Islet precursor cell (in vitro differentiated cells): ENCODE data around the gene TMEM130.
"Not testable (repeated sequence)": the region's sequence is repeated elsewhere in the genome, so short reads cannot be mapped to it uniquely, and the experiment has no call there.

Experiments used
- DNase-seq: peaks from one replicate; pipeline ENCODE4 v3.0.0-alpha.2; 2018

TMEM130 gene

GRCh38 chr7:98875501-98875900 lies 5.7 kb upstream of the TMEM130 start:
- DNase-seq: peak; percentile 64

- DNase-seq: no peak
Observed at GRCh38 chr7:98874942-98875341, 5.1 kb upstream of the TMEM130 start.

DNA sequence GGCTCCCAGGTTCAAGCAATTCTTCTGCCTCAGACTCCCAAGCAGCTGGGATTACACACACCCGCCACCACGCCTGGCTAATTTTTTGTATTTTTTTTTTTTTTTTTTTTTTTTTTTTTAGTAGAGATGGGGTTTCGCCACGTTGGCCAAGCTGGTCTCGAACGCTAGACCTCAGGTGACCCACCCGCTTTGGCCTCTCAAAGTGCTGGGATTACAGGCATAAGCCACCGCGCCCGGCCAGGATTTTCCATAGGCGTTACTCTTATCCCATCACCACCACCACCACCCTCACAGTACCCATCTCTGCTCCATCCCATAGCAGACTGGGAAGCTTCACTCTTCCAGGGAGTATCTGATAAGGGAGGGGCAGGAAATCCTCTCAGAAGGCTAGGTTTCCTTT lies 3.8 kb upstream of the TMEM130 start:
- not testable (repeated sequence) for DNase-seq

DNA sequence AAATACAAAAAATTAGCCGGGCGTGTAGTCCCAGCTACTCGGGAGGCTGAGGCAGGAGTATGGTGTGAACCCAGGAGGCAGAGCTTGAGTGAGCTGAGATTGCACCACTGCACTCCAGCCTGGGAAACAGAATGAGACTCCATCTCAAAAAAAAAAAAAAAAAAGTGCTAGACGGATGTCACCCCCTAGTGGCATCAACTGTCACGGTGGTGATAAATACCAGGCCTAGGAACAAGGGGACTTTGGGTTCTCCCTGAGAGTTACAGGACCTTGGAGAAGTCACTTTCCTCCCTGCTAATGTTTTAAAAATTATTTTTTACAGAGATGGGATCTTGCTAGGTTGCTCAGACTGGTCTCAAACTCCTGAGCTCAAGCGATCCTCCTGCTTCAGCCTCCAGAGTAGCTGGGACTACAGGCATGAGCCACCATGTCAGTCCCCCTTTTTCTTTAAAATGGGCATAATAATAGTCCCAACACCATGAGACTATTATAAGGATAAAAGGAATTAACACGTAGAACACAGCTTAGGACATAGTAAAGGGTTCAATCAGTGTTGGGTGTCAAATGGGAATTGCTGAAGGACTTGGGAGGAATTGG lies 2.6 kb upstream of the TMEM130 start:
- no peak for DNase-seq

DNA sequence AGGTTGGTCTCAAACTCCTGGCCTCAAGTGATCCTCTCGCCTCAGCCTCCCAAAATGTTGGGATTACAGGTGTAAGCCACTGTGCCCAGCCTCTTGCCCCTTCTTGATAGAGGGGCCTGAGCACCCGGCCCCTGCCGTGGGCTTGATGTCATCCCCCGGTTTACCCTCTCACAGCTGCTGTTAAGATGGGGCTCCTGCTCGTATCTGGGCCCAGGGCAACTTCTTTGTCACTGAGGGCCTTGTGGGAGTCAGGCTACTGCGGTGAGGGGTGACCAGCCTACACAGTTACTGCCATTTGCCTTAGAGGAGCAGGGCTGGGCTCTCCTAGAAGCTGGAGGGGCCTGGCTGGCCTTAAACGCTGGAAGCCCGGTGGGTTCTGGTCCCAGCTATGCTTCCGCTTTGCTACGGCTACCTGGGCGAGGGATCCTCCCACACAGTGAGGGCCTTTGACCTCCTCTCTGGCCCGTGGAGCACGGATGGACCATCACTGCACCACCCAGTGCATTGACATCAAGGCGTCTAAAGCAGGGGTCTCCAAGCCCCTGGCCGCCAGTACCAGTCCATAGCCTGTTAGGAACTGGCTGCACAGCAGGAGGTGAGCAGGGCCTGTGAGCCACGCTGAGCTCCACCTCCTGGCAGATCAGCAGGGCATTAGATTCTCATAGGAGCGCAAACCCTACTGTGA lies 1.1 kb upstream of the TMEM130 start:
- peak; percentile 53 for DNase-seq

DNA sequence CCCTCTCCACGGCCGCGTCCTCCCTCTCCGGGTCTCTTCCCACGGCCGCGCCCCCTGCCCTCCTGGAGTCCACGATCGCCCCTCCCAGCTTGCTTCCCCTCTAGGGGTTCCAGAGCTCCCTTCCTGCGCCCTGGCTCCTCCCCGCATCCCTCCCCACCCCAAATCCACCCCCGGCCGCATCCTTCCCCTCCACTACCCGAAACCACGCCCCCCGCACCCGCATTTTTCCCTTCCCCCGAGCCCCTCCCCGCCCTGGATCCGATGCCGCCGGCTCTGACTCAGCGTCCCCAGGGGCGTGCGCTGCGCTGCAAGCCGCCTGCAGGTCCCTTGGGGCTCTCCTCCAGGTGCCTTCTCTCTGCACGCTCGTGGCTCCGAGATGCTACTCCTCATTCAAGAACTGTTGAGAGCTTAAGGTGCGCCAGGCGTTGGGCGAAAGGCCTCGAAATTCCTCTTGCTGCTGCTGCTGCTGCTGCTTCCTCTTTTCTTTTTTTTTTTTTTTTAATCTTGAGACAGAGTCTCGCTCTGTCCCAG lies 372 bp upstream of the TMEM130 start:
- peak; percentile 79 for DNase-seq

GRCh38 chr7:98869027-98869596 lies 702 bp downstream of the TMEM130 start:
- no peak for DNase-seq

- no peak for DNase-seq
Observed at GRCh38 chr7:98868450-98868849, 1.4 kb downstream of the TMEM130 start.

- DNase-seq: no peak
Observed at GRCh38 chr7:98866765-98867164, 3.0 kb downstream of the TMEM130 start.

DNA sequence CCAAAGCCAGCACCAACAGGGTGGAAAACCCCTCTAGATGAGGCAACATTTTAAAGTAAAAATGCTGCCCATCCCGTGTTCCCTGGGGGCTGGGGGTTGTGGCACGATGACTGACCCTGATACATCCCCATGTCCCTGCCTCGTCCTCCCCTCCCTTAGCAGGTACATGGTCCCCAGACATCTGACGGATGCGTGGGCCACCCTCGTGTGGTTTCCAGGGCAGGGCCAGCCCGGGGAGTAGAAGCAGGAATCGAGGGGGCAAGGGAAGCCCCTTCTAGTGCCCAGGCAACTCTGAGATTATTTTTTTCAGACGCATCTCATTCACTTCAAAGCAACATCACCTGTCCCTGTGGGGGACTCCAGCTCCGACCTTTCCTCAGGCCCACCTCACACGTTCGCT lies 3.5 kb downstream of the TMEM130 start:
- DNase-seq: no peak

GRCh38 chr7:98864731-98865453 lies 4.9 kb downstream of the TMEM130 start:
- DNase-seq: no peak

- DNase-seq: no peak
Observed at GRCh38 chr7:98863601-98864000, 6.2 kb downstream of the TMEM130 start.

- DNase-seq: no peak
Observed at GRCh38 chr7:98862716-98863420, 6.9 kb downstream of the TMEM130 start.

DNA sequence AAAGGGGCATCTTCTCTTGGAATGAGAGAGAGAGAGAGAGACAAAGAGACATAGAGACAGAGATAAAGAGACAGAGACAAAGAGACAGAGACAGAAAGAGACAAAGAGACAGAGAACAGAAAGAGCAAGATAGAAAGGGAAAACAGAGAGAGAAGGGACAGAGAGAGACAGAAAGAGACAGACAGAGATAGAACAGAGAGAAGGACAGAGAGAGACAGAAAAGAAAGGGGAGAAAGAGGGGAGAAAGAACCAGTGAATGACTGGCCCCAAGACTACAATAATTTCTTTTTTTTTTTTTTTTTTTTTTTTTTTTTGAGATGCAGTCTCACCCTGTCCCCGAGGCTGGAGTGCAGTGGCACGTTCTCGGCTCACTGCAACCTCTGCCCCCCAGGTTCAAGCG lies 7.6 kb downstream of the TMEM130 start:
- no peak for DNase-seq

- no peak for DNase-seq
Observed at GRCh38 chr7:98860071-98860470, 9.7 kb downstream of the TMEM130 start.

DNA sequence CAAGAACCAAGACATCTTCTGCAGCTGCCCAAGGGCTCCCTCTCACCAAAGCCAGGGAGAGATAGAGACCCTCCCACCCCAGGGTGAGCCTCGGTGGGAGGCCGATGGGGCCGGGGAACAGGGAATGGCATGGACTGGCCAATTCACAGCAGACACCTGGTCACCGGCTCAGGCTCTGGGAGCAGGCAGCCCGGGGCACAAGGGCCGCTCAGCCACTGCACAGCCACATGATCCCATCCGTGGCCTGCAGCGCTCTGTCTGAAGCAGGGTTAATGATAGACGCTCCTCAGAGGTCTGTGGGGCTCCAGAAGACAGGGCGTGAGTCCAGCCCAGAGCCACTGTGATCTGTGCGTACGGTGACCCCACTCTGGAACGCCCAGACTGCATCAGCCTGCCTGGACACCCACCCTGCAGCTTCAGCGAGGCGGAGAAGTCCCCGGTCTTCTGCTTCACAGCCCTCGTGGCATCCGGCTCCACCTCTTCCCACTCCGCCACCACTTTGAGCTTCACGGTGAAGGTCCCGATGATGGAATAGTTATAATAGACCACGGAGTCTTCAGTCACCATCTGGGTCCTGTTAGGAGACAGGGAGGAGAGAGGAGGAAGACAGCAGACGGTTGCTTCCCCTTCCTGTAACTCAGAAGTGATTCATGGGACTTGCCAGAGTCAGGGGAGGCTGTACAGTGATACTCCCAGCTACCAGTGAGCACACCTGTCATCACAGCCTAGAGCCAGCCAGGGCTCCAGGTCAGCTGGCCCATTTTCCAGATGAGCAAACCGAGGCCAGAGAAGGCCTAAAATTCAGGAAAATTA lies 14.0 kb downstream of the TMEM130 start:
- peak; percentile 52 for DNase-seq

DNA sequence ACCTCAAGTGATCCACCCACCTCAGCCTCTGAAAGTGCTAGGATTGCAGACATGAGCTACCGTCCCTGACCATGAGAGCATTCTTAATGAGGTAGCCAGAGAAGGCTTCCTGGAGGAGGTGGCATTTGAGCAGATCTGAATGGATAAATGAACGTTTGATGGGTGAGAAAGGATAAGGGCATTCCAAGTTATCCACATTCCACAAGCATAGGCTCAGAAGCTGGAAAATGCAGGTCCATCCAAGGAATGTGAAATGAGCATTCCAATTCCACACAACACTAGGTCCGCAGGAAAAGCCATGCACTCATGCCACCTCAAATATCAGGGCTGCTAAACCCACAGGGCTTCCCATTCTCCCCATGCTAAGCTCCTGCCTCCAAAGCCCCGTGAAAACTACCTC lies 17.0 kb downstream of the TMEM130 start:
- peak; percentile 84 for DNase-seq

DNA sequence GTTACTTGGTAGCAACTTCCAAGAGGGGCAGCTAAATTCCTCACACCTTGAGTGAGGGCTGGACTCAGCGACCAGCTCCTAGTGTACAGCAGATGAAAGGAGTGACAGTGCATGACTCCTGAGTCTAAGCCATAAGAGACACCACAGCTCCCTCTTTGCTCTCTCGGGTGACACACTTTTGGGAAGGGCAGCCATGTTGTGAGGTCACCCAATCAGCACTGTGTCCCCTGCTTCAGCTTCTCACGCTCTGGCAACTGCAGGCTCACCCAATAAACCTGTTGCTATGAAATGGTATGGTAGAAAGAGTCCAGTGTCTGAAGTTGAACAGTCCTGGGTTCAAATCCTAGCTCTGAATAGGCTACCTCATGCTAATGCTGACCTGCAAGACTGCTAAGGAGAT lies 20.9 kb downstream of the TMEM130 start:
- no peak for DNase-seq

- not testable (repeated sequence) for DNase-seq
Observed at GRCh38 chr7:98842552-98842951, 27.3 kb downstream of the TMEM130 start.

- DNase-seq: peak; percentile 75
Observed at GRCh38 chr7:98841179-98841997, 28.4 kb downstream of the TMEM130 start.

- no peak for DNase-seq
Observed at GRCh38 chr7:98840722-98841121, 29.1 kb downstream of the TMEM130 start.
